H1 (cell line): ENCODE results near the gene CD8B2. TPM values are rescaled to one million over a fixed set of nuclear protein-coding genes. Genes with fewer than 3 reads are reported as not detected.

ENCODE experiments used
- FOSL1 ChIP-seq: IDR thresholded peaks from 2 replicates; pipeline ENCODE4 v1.6.1; 2011; ENCODE audit warnings: mild to moderate bottlenecking, low read depth, low read length, moderate library complexity; ENCODE audit not compliant: insufficient read depth
- HDAC6 ChIP-seq: IDR thresholded peaks from one replicate; pipeline ENCODE4 v1.7.1; 2012; ENCODE audit warnings: low read depth, mild to moderate bottlenecking, inconsistent platforms, low read length, moderate library complexity
- TCF12 ChIP-seq: IDR thresholded peaks from 2 replicates; pipeline ENCODE4 v1.6.1; 2011; ENCODE audit warnings: low read depth, mild to moderate bottlenecking, low read length
- polyA plus RNA-seq, 7 experiments: library from polyadenylated mRNA; depleted of rRNA in 3 of 7; stranded (reverse) in 5 of 7; unstranded in 2 of 7; fragments of >200 nt in 5 of 7; fragments of 200-250 nt in 2 of 7; gene quantifications; 1 replicate in 5 of 7; 2 replicates in 1 of 7; 4 replicates in 1 of 7; pipeline versions ENCODE4 v1.2.1 to v1.2.3, GENCODE V29; 2011 to 2013; ENCODE audit warnings: missing spikeins in 2 of 7, mixed read lengths in 2 of 7
- total RNA-seq: library from RNA; stranded (reverse); fragmentation: NEBNext Ultra II Directional; extraction: Animal tissue kit (Norgen Biotek cat#: 25700); gene quantifications from 2 replicates; pipeline ENCODE4 v1.2.1, GENCODE V29; 2021
- TF ChIP-seq, protein P1 (sequence below), 3 experiments: IDR thresholded peaks; 1 replicate in 2 of 3; 2 replicates in 1 of 3; pipeline versions ENCODE4 v1.5.1 to v1.6.1; 2011; ENCODE audit warnings: low read length in 3 of 3, mild to moderate bottlenecking in 3 of 3, inconsistent platforms in 2 of 3, low read depth in 1 of 3, moderate library complexity in 1 of 3; ENCODE audit not compliant: insufficient read depth in 1 of 3; ENCODE audit errors: control extremely low read depth in 1 of 3
- TF ChIP-seq, protein P2 (sequence below): IDR thresholded peaks from 2 replicates; pipeline ENCODE4 v1.6.1; 2012; ENCODE audit warnings: low read length, inconsistent platforms

The CD8B2 gene
- total and polyA plus RNA-seq, 2 of the 8 experiments (the other 6 are each of a cell fraction or from before 2014, with no cell fraction given) = 0.03 TPM; not detected in 1

- TF ChIP-seq, protein P1, sequence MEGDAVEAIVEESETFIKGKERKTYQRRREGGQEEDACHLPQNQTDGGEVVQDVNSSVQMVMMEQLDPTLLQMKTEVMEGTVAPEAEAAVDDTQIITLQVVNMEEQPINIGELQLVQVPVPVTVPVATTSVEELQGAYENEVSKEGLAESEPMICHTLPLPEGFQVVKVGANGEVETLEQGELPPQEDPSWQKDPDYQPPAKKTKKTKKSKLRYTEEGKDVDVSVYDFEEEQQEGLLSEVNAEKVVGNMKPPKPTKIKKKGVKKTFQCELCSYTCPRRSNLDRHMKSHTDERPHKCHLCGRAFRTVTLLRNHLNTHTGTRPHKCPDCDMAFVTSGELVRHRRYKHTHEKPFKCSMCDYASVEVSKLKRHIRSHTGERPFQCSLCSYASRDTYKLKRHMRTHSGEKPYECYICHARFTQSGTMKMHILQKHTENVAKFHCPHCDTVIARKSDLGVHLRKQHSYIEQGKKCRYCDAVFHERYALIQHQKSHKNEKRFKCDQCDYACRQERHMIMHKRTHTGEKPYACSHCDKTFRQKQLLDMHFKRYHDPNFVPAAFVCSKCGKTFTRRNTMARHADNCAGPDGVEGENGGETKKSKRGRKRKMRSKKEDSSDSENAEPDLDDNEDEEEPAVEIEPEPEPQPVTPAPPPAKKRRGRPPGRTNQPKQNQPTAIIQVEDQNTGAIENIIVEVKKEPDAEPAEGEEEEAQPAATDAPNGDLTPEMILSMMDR (IDR thresholded peaks at IDR 0.05; ENCODE audit: control extremely low read depth in 1 of 3, insufficient read depth in 1 of 3, low read depth in 1 of 3, low read length in 3 of 3) = no peak
- TF ChIP-seq HDAC6 = no peak
- no peak for TF ChIP-seq FOSL1
- TF ChIP-seq, protein P2, sequence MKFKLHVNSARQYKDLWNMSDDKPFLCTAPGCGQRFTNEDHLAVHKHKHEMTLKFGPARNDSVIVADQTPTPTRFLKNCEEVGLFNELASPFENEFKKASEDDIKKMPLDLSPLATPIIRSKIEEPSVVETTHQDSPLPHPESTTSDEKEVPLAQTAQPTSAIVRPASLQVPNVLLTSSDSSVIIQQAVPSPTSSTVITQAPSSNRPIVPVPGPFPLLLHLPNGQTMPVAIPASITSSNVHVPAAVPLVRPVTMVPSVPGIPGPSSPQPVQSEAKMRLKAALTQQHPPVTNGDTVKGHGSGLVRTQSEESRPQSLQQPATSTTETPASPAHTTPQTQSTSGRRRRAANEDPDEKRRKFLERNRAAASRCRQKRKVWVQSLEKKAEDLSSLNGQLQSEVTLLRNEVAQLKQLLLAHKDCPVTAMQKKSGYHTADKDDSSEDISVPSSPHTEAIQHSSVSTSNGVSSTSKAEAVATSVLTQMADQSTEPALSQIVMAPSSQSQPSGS = no peak
- no peak for TF ChIP-seq TCF12
Observed at GRCh38 chr2:106516436-106516835, 29.3 kb downstream of the CD8B2 start (continued).
